Measurements from ENCODE around the gene ABCA2.
"Not testable (repeated sequence)": the region's sequence is repeated elsewhere in the genome, so short reads cannot be mapped to it uniquely, and the experiment has no call there.

ABCA2 gene

DNA sequence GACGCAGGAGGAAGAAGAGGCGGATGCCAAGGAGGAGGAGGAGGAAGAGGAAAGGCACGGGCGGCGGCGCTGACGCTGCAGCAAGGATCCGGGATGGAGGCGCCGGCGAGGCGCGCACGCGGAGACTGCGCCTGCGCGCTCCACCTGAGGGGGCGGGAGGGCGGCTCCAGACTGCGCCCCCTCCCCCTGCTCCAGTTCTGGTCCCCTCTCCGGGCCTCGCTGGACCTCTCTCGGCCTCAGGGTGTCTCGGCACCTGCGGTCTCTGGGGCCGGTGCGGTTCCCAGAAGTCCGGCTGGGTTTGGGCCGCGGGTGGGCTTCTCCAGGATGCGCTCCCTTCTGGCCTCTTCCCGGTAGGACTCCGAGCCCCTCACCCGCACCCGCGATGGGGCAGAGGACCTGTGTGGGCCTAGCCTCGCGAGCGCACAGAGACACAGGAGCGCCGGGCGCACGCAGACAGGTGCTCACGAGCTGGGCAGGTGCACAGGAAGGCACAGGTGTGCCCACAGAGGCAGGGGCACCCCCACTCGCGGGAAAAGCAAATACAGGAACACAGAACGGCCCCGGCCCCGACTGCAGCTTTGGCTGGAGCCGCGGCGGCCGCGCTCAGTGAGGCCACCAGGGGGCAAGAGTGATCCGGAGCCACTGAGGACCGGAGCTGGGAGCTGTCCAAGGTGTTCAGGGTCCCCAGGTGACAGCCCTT, 18.2 kb upstream of the ABCA2 start, which contains the start of gene NPDC1:
TSS of gene NPDC1 (minus strand) at position 90 of the 700 bp plus-strand sequence. CDS start 188 bp downstream, outside the sequence.
- DNase-seq, result peak; percentile 83

DNA sequence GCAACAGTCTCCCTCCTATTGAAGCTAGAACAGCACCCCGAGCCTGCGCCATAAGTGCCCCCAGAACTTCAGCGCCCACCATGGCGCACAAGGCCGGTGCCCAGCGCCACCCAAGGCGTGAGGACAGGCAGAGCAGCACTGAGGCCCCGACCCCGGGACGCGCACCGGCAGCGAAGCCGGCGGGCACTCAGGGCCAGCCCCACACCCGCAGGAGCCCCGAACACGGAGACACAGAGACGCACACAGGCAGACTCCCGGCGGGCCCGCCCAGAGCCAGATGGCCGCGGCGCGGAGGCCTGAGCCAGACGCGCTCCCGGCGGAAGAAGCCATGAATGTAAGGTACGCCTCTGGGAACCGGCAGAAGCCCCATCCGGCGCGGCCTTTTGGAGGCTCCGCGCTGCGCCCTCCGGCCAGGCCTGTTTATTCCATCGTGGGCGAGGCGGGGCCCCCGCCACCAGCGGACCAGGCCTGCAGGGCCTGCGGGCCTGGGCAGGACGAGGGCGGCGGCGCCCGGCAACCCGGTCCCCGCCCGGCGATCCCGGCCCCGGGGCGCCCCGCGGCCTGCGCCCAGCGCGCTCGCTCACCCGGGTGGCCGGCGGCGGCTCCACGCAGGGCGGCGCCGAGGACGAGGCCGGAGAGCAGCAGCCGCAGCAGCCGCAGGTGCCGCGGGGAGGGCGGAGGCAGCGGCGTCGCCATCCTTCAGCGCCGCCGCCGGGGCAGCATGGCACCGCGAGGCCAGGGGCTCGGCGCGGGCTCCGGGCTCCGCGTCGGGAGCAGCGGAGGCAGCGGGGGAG, 17.5 kb upstream of the ABCA2 start:
- DNase-seq, result peak; percentile 37

DNA sequence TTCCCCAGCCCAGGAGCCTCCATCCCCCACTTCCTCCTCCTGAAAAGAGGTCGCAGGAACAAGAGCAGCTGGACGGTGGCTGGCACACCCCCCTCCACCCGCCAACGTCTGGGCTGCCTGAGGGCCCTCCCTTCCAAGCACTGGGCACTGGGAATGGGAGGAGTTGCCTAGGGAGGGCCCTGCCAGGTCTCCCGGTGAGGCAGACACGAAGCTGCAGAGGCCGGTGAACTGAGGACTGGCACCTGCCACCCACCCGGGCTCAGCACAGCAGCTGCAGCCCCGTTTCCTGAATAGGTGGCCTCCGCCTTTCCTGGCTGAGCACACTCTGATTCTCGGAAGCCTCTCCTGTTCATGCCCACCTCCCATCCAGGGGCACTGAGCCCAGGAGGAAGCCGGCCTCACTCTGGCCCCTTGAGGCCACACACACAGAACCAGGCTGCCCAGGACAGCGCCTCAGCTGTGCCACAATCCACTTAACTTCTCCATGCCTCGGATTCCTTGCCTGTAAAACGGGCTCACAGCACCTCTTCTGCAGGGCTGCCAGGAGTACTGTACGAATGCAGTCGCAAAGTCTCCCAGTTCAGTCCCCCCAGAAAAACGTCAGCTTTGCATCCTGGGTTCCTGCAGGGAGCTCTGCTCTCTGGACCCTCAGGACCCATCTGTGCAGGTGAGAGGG, 16.6 kb upstream of the ABCA2 start:
- no peak for DNase-seq

DNA sequence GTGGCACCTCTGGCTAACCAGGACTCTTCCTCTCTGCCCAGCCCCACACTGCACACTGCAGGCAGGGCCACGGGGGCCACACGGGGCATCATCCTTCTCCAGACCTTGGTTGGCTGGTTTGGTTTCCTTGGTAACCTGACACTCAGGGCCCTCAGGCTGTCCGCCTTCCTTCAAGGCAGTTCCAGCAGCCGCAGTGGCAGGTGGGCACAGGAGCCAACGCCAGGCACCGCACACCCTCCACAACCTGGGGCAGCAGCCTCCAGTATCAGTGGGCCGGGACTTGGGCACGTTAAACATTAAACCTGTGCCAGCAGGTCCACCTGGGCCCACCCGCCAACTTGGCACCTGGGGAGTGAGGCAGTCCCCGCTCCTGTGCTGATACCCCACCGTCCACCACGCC, 16.0 kb upstream of the ABCA2 start:
- DNase-seq, result no peak

DNA sequence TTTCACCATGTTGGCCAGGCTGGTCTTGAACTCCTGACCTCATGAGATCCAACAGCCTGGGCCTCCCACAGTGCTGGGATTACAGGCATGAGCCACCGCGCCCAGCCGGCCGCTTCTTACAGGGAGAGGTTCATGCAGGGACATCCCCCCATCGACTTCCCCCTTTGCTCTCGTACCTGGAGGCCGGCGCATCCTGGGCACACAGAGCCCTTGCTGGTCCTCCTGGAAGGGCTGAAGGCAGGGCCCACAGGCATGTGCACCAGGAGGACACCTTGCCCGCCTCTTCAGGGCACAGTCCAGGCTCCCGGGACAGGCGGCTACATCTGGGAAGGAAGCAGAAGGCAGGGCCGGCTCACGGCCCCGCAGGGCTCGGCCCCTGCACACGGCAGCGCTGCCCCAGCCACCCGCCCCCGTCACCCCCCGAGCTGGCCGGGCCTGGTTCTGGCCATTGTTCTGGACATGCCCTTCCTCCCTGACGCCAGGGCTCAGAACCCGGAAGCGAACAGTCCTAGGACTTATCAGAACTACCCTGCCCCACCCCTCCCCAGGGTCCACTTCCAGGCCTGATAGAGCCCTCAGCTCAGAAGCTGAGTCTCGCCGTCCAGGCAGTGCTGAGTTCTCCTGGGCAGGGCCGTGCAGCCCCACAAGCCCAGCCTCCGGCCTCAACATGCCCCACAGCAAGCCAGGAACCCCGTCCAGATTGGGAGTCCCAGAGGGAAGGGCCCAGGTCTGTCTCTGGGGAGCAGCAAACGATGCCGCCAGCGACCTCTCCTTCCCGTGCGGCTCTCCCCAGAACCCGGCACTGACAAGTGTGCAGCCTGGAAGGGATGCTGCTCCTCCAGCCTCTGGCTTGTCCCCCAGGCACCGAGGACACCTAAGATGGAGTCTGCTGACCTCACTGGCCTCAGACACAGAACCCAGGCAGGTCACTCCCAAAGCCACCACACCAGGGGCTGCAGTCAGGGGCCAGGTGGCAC, 15.0 kb upstream of the ABCA2 start:
- no peak for DNase-seq

DNA sequence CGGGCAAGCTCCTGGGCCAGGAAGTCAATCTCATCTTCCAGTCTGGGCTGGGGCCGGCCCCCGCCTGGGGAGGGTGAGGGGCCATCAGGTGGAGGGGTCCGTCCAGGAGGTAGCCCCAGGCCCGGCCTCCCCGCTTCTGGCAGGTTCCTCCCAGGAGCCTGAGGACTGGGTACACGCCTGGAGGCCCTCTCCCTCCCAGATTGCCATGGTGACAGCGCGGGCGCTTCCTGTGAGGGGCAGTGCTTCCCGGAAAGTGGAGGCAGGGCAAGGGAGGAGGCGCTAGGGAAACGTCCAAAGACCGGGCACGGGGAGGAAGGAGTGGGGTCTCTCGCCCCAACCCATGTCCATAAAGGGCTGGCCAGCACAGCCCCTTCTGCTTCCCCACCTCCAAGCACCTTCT, 13.1 kb upstream of the ABCA2 start:
- DNase-seq, result no peak

DNA sequence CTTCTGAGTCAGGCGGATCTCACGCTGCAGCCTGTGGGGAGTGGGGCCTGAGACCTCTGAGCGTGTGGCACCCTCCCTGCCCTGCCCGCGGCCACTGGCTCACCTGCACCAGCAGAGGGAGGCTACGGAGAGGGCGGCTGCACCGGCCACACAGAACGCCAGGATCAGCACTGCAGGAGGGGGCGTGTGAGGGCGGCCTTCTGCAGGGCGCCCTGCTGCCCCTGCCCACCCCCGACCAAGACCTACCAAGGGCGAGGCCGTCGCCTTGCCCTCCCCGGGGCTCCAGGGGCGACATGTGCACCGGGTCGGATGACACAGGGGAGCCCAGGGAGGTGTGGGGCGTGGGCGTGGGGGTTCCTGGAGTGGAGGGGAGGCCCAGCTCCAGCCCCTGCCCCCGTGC, 12.5 kb upstream of the ABCA2 start:
- DNase-seq, result no peak

DNA sequence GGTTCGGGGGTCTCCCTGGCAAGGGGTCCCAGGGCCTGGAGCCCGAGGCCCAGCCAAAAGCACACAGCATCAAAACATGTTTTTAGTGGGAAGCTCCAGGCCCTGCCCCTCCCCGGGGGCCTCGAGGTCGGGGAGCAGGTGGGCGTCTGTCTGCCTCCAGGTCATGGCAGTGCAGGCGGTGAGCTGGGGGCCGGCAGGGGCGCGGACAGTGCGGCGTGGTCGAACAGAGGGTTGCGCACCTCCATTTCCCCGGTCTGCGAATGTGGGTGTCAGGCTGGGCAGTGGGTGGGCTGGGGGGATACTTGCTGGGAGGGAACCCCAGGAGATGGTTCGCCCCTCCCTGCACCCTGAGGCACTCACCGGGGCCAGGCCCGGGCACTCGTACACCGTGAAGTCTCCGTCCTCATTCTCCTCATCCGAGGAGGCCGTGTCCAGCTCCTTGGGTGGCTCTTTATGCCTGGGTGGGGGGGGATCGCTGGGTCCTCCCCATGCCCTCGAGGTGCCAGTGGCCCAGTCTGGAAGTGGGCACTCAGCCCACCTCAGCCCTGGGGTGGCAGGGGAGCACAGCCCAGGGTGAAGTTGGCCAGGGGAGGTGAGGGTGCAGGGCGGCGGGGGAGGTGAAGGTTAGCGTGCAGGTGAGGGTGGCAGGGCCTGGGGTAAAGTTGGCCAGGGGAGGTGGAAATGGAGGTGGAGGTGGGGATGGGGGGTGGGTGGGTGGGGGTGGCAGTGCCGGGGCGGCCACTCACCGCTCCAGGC, 11.8 kb upstream of the ABCA2 start:
- no peak for DNase-seq

DNA sequence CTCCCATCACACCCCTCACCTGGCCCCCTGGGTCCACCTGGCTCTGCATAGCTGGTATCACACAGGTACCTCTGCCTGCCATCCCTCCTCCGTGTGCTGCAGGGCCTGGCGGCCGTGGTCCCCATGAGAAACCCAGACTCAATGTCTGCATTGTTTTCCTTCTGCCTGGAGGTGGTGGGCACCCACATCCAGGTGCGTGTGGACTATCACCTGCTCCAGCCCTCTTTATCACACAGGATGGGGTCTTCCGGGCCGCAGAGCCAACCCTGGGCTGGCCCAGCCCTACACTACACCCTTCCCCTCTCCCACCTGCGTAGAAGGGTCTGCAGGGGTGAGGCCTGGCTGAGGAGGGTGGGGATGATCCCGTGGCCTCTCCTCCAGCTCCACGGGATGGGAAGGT, 10.9 kb upstream of the ABCA2 start:
- no peak for DNase-seq

DNA sequence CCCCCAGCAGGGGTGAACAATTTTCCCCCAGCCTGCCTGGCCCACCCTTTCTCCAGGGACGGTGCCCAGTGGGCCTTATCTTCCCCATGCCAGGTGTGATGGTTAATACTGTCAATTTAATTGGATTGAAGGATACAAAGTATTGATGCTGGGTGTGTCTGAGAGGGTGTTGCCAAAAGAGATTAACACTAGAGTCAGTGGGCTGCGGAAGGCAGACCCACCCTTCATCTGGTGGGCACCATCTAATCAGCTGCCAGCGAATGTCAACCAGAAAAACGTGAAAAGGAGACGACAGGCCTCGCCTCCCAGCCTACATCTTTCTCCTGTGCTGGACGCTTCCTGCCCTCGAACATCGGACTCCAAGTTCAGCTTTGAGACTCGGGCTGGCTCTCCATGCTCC, 9.4 kb upstream of the ABCA2 start:
- DNase-seq, result no peak

DNA sequence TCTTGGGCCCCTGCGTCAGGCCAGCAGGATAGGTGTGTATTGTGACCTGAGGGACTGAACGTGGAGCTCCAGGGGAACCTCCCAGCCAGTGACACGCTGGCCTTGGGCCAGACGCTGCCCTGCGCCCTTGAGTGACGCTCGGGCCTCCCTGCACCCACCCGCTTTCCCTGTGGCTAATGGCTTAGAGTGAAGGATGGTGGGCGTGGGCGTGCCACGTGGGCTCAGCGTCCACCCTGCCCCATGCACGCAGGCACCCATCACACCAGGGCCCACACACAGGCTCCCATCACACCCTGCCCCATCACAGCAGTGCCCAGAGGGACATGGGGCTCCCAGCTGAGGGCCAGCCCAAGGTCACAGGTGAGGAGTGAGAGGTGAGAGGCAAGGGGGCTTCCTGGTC, 9.0 kb upstream of the ABCA2 start:
- no peak for DNase-seq

DNA sequence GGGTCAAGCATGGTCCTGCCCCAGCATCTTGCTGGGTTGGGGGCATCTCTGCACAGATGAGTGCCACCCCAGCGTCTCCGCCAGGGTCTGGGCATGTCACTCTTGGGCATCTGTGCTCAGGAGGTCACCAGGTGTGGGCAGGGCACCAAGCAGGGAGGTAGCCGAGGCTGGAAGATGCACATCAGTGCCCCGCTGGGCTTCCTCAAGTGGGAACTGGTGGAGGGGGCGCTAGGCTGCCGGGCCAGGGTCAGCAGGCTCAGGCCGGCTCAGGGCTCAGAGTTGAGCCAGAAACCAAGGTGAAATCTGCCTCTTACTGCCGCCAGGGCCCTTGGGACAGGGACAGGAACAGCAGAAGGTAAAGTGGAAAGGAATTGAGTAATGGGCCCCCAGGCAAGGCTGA, 7.9 kb upstream of the ABCA2 start:
- no peak for DNase-seq

DNA sequence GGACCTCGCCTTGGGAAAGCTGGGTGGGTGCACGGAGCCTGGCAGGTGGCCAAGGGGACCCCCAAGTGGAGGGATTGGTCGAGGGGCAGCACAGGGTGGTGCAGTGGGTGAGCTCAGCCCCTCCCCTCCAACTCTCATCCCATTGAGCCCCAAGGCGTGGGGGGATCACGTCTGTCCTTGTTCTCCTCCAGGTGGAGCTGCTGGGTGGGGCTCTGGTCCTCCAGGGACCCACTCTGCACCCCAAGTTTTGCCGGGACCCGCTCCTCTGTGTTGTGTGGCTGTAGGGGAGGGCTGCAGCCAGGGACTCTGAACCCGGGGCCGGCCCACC, 7.4 kb upstream of the ABCA2 start:
- no peak for DNase-seq

DNA sequence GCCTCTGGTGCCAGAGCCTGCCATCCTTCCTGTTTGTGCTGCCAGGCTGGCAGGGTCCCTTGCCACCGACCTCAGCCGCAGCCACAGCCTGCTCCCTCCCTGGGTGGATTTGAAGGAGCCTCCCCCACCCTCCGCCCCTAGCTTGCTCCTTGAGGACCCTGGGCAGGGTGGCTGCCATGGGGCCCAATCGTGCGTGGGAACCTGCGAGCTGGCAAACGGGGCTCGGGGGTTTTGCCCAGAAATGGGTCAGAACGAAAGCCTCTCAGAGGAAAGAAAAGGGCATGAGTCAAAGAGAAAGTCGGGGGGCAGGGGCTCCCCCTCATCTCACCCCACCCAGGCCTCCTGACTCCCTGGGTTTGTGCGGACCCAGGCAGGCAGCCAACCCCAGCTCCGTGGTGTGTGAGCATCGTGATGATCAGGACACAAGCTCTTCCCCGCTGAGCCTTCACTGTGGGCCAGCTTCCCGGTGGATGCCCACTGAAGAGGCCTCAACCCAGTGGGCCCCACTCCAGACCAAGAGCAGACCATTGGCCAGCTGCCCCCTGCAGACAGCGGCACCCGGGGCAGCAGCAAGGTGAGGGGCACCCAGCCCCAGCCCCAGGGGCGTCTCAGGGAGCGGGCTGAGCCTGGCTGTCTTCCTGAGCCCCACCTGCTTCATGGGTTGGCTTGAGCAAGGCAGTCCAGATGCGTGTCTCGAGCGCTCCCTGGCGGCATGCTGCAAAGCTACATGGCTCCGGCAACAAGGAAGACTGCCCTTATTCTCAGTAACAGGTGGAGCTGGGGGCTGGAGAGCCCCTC, 6.9 kb upstream of the ABCA2 start:
- peak; percentile 89 for DNase-seq

DNA sequence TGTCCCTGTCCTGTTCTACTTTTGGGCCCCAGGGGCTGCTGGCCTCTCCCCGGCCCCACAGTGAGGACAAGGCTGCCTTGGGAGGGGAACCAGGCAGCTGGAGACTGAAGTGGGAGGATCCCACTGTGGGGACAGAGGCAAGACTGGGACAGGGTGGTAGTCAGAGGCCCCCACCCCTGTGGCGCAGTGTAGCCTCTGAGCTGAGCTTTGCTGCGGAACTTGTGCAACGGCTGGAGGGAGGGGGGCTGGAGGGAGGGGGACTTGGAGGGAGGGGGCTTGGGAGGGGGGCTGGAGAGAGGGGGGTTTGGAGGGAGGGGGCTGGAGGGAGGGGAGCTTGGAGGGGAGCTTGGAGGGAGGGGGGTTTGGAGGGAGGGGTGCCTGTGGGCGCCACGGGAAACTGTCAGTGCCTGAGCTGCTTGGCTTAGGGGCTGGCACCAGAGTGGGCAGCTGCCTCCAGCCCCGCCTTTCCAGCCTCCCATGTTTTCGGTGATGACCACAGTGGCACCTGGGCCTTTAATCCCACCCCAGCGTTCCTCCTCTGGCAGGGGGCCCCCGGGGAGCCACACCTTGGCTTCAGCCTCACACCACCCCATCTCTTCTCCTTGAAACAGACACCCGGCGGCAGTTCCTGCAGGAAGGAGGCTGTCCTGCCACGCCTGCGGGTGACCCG, 6.1 kb upstream of the ABCA2 start:
- DNase-seq, result no peak

DNA sequence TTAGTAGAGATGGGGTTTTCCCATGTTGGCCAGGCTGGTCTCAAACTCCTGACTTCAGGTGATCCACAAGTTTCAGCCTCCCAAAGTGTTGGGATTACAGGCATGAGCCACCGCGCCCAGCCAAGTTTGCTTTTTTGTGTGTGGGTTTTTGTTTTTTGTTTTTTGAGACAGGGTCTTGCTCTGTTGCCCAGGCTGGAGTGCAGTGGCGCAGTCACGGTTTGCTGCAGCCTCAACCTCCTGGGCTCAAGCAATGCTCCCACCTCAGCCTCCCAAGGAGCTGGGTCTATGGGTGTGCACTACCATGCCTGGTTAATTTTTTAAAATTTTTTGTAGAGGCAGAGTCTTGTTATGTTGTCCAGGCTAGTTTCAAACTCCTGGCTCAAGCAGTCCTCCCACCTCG, 5.4 kb upstream of the ABCA2 start:
- not testable (repeated sequence) for DNase-seq

DNA sequence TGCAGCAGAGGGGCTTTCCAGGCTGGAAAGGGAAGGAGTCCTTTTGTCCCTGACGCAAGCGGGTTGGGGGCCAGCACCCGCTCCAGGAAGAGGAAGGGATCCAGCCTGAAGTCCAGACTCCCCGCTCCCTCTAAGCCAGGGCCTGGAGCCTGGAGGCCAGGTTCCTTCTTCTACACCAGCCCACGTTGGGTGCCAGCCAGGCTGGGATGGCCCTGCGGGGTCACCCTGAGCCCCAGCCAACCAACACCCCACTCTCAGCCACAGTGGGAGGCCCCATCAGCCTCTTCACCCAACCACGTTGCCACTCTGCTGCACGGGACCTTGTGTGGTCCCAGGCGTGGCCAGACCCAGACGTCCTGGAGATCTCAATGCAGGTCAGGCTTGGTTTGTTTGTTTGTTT, 4.8 kb upstream of the ABCA2 start:
- no peak for DNase-seq

DNA sequence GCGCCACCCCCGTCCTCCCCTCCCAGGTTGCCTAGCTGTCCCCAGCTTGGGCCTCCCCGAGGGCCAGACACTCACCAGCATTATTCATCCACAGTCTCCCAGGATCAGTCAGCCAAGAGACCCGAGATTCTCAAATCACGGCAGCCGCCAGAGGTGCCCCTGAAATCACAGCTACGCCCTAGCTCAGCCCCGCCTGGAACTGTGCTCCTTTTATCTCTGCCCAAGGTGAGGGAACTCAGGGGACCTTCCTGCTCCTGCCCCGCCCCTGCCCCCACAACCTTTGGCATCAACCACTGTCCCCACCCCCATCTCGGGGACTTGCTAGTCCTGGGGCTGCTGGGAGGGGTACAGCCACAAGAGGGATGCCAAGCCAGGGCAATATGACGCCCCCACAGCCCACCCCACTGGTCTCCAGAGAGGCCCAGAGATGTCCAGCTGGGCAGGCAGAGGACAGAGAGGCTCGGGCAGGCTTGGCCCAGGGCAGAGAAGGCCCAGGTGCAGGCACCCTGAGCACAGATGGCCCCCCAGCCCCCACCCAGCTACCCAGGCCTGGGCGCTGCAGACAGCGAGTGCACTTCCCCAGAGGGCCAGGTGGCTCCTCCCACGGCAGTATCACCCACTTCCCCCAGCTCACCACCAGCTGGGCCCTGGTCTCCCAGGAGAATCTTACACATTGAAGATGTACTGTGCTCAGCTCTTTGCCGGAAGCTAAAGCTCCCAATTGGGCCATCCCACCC, 4.0 kb upstream of the ABCA2 start, which contains the start of gene FUT7:
TSS of gene FUT7 (minus strand) at position 185 of the 737 bp plus-strand sequence. CDS start at position 88, 97 bp downstream.
- peak; percentile 34 for DNase-seq
